Panc1 (cell line): ENCODE results near the gene YPEL3. TPM values are rescaled to one million over a fixed set of nuclear protein-coding genes. Genes with fewer than 3 reads are reported as not detected.

Experiments
- ATAC-seq: fragments of 200-7000 bp; cut with Tn5 transposase; 2 replicates; pipeline ENCODE4 v1.9.1; 2020; ENCODE audit warnings: mild to moderate bottlenecking, moderate library complexity
- BruUV-seq: library from RNA; stranded (reverse); fragments of 400-500 nt; replicated peaks from 2 replicates; lab custom pipeline; 2021; lab: Mats Ljungman, UMichigan
- CTCF ChIA-PET: fragments of 300-600 bp; sonication (Branson Sonifier 250); formaldehyde crosslinking; loops from one replicate; lab custom pipeline; 2022; ENCODE audit warnings: antibody characterized with exemption; lab: Charles Lee
- POLR2A ChIA-PET: fragments of 300-600 bp; sonication (Branson Sonifier 250); formaldehyde crosslinking; loops from one replicate; lab custom pipeline; 2022; ENCODE audit warnings: antibody characterized with exemption; lab: Charles Lee
- DNase-seq: peaks from one replicate; pipeline ENCODE4 v3.0.0-alpha.2; 2010; ENCODE audit warnings: low read depth, low spot score
- H3K27ac ChIP-seq: 2 replicates; pipeline ENCODE4 v1.5.1; 2011; ENCODE audit warnings: mild to moderate bottlenecking, low read length, inconsistent platforms
- H3K27me3 ChIP-seq: fragments of 200-500 bp; sonication (Bioruptor generic); 2 replicates; pipeline ENCODE4 v1.6.0; 2014; ENCODE audit warnings: low read length, inconsistent platforms; ENCODE audit not compliant: control insufficient read depth, insufficient read depth
- H3K36me3 ChIP-seq: fragments of 200-500 bp; sonication (Bioruptor generic); 2 replicates; pipeline ENCODE4 v1.5.1; 2014; ENCODE audit warnings: inconsistent platforms, mild to moderate bottlenecking, low read length, moderate library complexity; ENCODE audit not compliant: control insufficient read depth, insufficient read depth
- H3K4me1 ChIP-seq: 2 replicates; pipeline ENCODE4 v1.5.1; 2011; ENCODE audit warnings: inconsistent platforms, mild to moderate bottlenecking, low read length, moderate library complexity; ENCODE audit not compliant: control insufficient read depth, insufficient read depth
- H3K4me3 ChIP-seq, 2 experiments: 2 replicates each; pipeline ENCODE4 v1.5.1; 2011 to 2012; ENCODE audit warnings: low read depth in 2 of 2, low read length in 2 of 2, mild to moderate bottlenecking in 2 of 2, inconsistent platforms in 1 of 2, moderate library complexity in 1 of 2
- H3K9me3 ChIP-seq: fragments of 200-500 bp; sonication (Bioruptor generic); 2 replicates; pipeline ENCODE4 v1.5.1; 2014; ENCODE audit warnings: low read depth, mild to moderate bottlenecking, inconsistent platforms, low read length, moderate library complexity; ENCODE audit not compliant: control insufficient read depth, insufficient read depth
- POLR2AphosphoS5 ChIP-seq: IDR thresholded peaks from 2 replicates; pipeline ENCODE4 v1.6.1; 2012; ENCODE audit warnings: mild to moderate bottlenecking, low read depth, low read length, moderate library complexity
- SIN3A ChIP-seq: IDR thresholded peaks from 2 replicates; pipeline ENCODE4 v1.6.1; 2012; ENCODE audit warnings: low read depth, mild to moderate bottlenecking, low read length, moderate library complexity, borderline replicate concordance; ENCODE audit not compliant: insufficient read depth
- TCF7L2 ChIP-seq: IDR thresholded peaks from 2 replicates; pipeline ENCODE4 v1.6.1; 2011; ENCODE audit warnings: mild to moderate bottlenecking, low read depth, low read length, inconsistent platforms
- in situ Hi-C: cut with HindIII; loops from 2 replicates; pipeline ENCODE4 v1.10.0; 2016; ENCODE audit warnings: low sequenced_read_pairs, low pct_unique_long_range_greater_than_20kb
- intact Hi-C: fragments of 100-400 bp; cut with micrococcal nuclease; formaldehyde crosslinking; loops from one replicate; pipeline ENCODE4 v1.10.0; 2022; ENCODE audit not compliant: unreplicated experiment
- total RNA-seq: library from RNA; stranded (reverse); gene quantifications from one replicate; pipeline ENCODE4 v1.2.1, GENCODE V29; 2021; ENCODE audit not compliant: unreplicated experiment
- TF ChIP-seq, protein P1 (sequence below): fragments of 450-650 bp; IDR thresholded peaks from 2 replicates; pipeline ENCODE4 v1.5.1; 2017; ENCODE audit warnings: mild to moderate bottlenecking
- TF ChIP-seq, protein P2 (sequence below), 2 experiments: IDR thresholded peaks; 2 replicates each; pipeline ENCODE4 v1.6.1; 2011 to 2012; ENCODE audit warnings: low read depth in 2 of 2, control low read depth in 1 of 2, low read length in 1 of 2, mild to moderate bottlenecking in 1 of 2, moderate library complexity in 1 of 2; ENCODE audit not compliant: insufficient read depth in 1 of 2

Gene YPEL3
- total RNA-seq, 1 experiment from 2014 or later, result 0.69 TPM

DNA sequence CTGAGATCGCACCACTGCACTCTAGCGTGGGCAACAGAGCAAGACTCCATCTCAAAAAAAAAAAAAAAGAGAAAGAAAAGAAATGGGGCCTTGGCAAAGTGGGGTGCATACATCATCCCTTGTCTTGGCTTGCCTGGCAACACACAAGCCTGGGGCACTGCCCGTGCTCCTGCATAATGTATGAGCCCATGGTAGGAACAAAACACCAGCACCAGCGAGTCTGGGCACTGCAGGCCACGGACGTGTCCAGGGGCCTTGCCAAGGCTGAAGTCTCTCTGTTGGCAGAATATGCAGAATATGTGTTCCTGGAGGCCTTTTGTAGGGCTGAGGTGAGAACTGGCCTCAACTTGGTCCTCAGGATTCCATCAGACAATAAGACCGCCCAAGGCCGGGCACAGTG is 46.1 kb downstream of the YPEL3 start:
- TF ChIP-seq POLR2AphosphoS5 (no peak), SIN3A (no peak), TCF7L2 (no peak)
- TF ChIP-seq, protein P1, sequence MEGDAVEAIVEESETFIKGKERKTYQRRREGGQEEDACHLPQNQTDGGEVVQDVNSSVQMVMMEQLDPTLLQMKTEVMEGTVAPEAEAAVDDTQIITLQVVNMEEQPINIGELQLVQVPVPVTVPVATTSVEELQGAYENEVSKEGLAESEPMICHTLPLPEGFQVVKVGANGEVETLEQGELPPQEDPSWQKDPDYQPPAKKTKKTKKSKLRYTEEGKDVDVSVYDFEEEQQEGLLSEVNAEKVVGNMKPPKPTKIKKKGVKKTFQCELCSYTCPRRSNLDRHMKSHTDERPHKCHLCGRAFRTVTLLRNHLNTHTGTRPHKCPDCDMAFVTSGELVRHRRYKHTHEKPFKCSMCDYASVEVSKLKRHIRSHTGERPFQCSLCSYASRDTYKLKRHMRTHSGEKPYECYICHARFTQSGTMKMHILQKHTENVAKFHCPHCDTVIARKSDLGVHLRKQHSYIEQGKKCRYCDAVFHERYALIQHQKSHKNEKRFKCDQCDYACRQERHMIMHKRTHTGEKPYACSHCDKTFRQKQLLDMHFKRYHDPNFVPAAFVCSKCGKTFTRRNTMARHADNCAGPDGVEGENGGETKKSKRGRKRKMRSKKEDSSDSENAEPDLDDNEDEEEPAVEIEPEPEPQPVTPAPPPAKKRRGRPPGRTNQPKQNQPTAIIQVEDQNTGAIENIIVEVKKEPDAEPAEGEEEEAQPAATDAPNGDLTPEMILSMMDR, result no peak
- TF ChIP-seq, protein P2, sequence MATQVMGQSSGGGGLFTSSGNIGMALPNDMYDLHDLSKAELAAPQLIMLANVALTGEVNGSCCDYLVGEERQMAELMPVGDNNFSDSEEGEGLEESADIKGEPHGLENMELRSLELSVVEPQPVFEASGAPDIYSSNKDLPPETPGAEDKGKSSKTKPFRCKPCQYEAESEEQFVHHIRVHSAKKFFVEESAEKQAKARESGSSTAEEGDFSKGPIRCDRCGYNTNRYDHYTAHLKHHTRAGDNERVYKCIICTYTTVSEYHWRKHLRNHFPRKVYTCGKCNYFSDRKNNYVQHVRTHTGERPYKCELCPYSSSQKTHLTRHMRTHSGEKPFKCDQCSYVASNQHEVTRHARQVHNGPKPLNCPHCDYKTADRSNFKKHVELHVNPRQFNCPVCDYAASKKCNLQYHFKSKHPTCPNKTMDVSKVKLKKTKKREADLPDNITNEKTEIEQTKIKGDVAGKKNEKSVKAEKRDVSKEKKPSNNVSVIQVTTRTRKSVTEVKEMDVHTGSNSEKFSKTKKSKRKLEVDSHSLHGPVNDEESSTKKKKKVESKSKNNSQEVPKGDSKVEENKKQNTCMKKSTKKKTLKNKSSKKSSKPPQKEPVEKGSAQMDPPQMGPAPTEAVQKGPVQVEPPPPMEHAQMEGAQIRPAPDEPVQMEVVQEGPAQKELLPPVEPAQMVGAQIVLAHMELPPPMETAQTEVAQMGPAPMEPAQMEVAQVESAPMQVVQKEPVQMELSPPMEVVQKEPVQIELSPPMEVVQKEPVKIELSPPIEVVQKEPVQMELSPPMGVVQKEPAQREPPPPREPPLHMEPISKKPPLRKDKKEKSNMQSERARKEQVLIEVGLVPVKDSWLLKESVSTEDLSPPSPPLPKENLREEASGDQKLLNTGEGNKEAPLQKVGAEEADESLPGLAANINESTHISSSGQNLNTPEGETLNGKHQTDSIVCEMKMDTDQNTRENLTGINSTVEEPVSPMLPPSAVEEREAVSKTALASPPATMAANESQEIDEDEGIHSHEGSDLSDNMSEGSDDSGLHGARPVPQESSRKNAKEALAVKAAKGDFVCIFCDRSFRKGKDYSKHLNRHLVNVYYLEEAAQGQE (IDR thresholded peaks at IDR 0.05; ENCODE audit: insufficient read depth in 1 of 2, low read depth in 2 of 2, low read length in 1 of 2), result no peak
- Histone ChIP-seq H3K9me3 (no peaks in the 10 kb centered on the region), H3K27ac (no peak overlapping the region), H3K27me3 (no peaks in the 10 kb centered on the region), H3K4me3 (no peak overlapping the region), H3K36me3 (no peaks in the 10 kb centered on the region; the same call in 1 of the 2 replicates), H3K4me1 (peaks cover 13% of the 10 kb centered on the region)
- no TSS peak for BruUV-seq
- CTCF ChIA-PET, result no interaction called here
- no peak for ATAC-seq
- POLR2A ChIA-PET, result no interaction called here
- intact Hi-C loops, result no loop called here
- no peak for DNase-seq
- in situ Hi-C loops, result no loop called here

DNA sequence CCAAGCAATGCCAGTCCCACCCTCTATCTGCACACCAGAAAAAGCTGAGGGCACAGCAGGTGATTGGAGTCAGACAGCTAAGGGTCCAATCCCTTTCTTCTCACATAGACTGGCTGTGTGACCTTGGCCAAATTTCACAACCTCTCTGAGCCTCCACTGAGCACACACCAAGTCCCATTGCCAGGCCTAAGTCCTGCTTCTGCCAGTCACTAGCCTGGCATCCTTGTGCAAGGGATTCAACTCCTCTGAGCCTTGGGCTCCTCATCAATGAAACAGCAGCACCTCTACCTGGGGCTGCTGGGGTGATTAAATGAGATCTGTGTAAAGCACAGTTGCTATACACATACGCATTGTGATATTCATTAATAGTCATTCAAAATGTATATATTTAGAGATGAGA is 49.4 kb downstream of the YPEL3 start:
- Histone ChIP-seq H3K4me3 (no peak overlapping the region), H3K27me3 (no peaks in the 10 kb centered on the region), H3K27ac (no peak overlapping the region), H3K9me3 (no peaks in the 10 kb centered on the region), H3K4me1 (no peaks in the 10 kb centered on the region), H3K36me3 (no peaks in the 10 kb centered on the region)
- ChIA-PET CTCF (interaction anchor here (0.5 kb wide), 1 partner anchor 25 kb away, joined by 5 read pairs; no protein-coding TSS in a partner anchor), POLR2A (no interaction called here)
- intact Hi-C loops (no loop called here), in situ Hi-C loops (no loop called here)
- no peak for DNase-seq
- BruUV-seq, result no TSS peak
- ATAC-seq, result no peak
- TF ChIP-seq SIN3A, result no peak
- TF ChIP-seq, protein P1, result no peak
- TF ChIP-seq, protein P2 (IDR thresholded peaks at IDR 0.05; ENCODE audit: insufficient read depth in 1 of 2, low read depth in 2 of 2, low read length in 1 of 2), result no peak
- TF ChIP-seq TCF7L2, result no peak
- no peak for TF ChIP-seq POLR2AphosphoS5
